ENCODE data around the gene COG5.
A peak's percentile ranks its signal among the peaks of the same experiment; 100 is the strongest.

Gene COG5

DNA sequence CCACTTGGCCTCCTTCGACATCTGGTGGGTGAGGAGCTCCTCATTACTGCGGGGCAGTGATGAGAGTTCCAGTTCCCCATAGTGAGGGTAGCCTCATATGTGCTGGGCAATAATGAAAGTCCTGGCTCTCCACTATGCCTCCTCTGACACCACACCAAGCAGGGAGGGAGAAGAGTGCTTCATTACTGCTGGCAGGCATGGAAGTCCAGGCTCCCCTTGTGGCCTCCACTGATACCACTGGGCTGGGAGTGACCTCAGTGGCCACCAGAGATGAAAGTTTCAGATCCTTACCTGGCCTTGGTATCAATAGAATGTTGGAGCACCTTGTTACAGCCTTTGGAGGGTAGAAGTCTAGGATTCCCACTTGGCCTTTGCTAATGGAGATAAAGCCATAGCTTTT is 6.6 kb upstream of the COG5 start:
- no peak overlapping the region for H3K4me3 ChIP-seq (replicated peaks; ENCODE audit: insufficient read depth, low read length)
- TF ChIP-seq GABPA (IDR thresholded peaks at IDR 0.05; ENCODE audit: low read depth) (no peak), POLR2AphosphoS5 (IDR thresholded peaks at IDR 0.05; ENCODE audit: low read depth) (no peak), SPI1 (IDR thresholded peaks at IDR 0.05; ENCODE audit: borderline replicate concordance, low read depth) (no peak)
- TF ChIP-seq, protein P1, sequence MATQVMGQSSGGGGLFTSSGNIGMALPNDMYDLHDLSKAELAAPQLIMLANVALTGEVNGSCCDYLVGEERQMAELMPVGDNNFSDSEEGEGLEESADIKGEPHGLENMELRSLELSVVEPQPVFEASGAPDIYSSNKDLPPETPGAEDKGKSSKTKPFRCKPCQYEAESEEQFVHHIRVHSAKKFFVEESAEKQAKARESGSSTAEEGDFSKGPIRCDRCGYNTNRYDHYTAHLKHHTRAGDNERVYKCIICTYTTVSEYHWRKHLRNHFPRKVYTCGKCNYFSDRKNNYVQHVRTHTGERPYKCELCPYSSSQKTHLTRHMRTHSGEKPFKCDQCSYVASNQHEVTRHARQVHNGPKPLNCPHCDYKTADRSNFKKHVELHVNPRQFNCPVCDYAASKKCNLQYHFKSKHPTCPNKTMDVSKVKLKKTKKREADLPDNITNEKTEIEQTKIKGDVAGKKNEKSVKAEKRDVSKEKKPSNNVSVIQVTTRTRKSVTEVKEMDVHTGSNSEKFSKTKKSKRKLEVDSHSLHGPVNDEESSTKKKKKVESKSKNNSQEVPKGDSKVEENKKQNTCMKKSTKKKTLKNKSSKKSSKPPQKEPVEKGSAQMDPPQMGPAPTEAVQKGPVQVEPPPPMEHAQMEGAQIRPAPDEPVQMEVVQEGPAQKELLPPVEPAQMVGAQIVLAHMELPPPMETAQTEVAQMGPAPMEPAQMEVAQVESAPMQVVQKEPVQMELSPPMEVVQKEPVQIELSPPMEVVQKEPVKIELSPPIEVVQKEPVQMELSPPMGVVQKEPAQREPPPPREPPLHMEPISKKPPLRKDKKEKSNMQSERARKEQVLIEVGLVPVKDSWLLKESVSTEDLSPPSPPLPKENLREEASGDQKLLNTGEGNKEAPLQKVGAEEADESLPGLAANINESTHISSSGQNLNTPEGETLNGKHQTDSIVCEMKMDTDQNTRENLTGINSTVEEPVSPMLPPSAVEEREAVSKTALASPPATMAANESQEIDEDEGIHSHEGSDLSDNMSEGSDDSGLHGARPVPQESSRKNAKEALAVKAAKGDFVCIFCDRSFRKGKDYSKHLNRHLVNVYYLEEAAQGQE (IDR thresholded peaks at IDR 0.05; ENCODE audit: insufficient replicate concordance, low read depth): no peak
- TF ChIP-seq, protein P2, sequence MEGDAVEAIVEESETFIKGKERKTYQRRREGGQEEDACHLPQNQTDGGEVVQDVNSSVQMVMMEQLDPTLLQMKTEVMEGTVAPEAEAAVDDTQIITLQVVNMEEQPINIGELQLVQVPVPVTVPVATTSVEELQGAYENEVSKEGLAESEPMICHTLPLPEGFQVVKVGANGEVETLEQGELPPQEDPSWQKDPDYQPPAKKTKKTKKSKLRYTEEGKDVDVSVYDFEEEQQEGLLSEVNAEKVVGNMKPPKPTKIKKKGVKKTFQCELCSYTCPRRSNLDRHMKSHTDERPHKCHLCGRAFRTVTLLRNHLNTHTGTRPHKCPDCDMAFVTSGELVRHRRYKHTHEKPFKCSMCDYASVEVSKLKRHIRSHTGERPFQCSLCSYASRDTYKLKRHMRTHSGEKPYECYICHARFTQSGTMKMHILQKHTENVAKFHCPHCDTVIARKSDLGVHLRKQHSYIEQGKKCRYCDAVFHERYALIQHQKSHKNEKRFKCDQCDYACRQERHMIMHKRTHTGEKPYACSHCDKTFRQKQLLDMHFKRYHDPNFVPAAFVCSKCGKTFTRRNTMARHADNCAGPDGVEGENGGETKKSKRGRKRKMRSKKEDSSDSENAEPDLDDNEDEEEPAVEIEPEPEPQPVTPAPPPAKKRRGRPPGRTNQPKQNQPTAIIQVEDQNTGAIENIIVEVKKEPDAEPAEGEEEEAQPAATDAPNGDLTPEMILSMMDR (IDR thresholded peaks at IDR 0.05; ENCODE audit: insufficient read depth, low read length): no peak
- no peak for DNase-seq (ENCODE audit: low read depth in 1 of 2, low spot score in 1 of 2)
- H3K27ac ChIP-seq (replicated peaks): no peak overlapping the region
- no peaks in the 10 kb centered on the region for H3K27me3 ChIP-seq (ENCODE audit: insufficient read depth, poor library complexity, severe bottlenecking)

DNA sequence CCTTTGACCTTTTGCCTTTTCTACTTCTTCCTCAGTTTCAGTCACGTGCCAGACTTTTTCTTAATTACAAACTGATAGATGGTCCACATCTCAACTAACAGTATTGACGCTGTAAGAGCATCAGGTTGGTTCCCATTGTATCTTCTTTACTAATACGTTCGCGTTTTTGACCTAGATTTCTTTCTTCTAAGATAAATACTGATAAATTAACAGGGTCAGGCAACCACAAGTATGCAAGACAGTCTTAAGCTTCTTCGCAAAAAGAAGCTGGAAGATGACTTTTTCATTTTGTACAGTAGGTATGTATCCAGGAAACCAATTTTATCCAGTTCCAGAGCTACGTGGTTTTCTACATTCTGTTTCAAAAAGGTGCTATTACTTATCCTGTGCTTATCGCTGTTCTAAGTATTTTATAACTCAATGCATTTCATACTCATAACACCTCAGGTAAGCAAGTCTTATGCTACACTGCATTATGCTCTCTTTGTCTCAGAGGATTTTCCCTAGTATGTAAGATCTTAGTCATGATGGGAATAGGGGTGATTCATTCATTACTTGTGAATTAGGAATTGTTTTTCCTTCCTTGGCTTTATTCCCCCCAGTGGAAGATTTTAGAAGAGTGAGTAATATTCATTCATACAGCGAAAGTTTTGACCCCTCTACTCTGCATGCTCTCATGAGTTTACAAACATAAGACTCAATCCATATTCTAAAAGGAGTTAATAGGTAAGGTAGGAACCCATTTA is 1.0 kb upstream of the COG5 start:
- peak overlapping the region; percentile 94 for H3K4me3 ChIP-seq (replicated peaks; ENCODE audit: insufficient read depth, low read length)
- H3K27ac ChIP-seq (replicated peaks): peak overlapping the region; percentile 92
- DNase-seq (ENCODE audit: low read depth in 1 of 2, low spot score in 1 of 2): no peak
- no peaks in the 10 kb centered on the region for H3K27me3 ChIP-seq (ENCODE audit: insufficient read depth, poor library complexity, severe bottlenecking)
- TF ChIP-seq, protein P1 (IDR thresholded peaks at IDR 0.05; ENCODE audit: insufficient replicate concordance, low read depth): no peak
- no peak for TF ChIP-seq SPI1 (IDR thresholded peaks at IDR 0.05; ENCODE audit: borderline replicate concordance, low read depth)
- TF ChIP-seq GABPA (IDR thresholded peaks at IDR 0.05; ENCODE audit: low read depth): no peak
- TF ChIP-seq POLR2AphosphoS5 (IDR thresholded peaks at IDR 0.05; ENCODE audit: low read depth): no peak
- TF ChIP-seq, protein P2 (IDR thresholded peaks at IDR 0.05; ENCODE audit: insufficient read depth, low read length): no peak

DNA sequence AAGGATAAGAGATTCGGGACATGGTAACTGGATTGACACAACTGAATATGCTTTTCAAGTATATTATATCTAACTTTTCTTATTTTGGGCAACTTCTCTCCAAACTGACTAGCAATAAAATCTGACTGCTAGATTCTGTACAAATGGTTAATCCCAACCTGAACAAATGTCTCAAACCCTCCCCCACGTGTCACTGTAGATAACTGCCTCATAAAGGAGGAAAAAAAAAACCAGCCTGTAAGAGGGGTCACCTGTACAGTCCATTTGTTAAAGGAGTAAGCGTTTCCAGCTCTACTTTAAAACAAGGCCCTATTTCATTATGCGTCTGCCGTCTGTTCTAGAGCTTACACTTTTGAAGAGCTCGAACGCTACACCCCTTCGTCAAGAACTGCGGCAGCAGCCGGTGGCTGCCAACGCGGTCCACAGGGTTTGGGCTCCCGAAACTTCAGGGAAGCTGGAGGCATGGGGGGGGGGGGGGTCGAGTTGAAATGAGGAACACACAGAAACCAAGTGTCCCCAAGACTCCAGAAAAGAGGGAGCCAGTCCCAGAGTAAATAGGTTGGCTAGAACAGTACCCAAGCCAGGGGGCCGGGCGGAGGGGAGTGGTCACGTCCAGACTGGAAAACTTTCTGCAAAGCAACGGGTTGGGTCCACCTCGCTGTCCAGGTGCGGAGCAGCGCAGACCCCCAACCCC is 492 bp downstream of the COG5 start:
- TF ChIP-seq, protein P2 (IDR thresholded peaks at IDR 0.05; ENCODE audit: insufficient read depth, low read length): no peak
- TF ChIP-seq, protein P1 (IDR thresholded peaks at IDR 0.05; ENCODE audit: insufficient replicate concordance, low read depth): no peak
- TF ChIP-seq GABPA (IDR thresholded peaks at IDR 0.05; ENCODE audit: low read depth) (no peak), POLR2AphosphoS5 (IDR thresholded peaks at IDR 0.05; ENCODE audit: low read depth) (no peak), SPI1 (IDR thresholded peaks at IDR 0.05; ENCODE audit: borderline replicate concordance, low read depth) (peak; percentile 35; the same call in 1 of the 2 replicates)
- peak in 1 of 2 experiments; percentile 47 for DNase-seq (ENCODE audit: low read depth in 1 of 2, low spot score in 1 of 2)
- H3K27ac ChIP-seq (replicated peaks): peak overlapping the region; percentile 92

More for the DNA sequence above, 492 bp downstream of the COG5 start:
- Histone ChIP-seq H3K27me3 (ENCODE audit: insufficient read depth, poor library complexity, severe bottlenecking) (no peaks in the 10 kb centered on the region), H3K4me3 (replicated peaks; ENCODE audit: insufficient read depth, low read length) (peak overlapping the region; percentile 94)
